Measurements from ENCODE around the gene SGPL1.
A peak's percentile ranks its signal among the peaks of the same experiment; 100 is the strongest.

SGPL1 gene

DNA sequence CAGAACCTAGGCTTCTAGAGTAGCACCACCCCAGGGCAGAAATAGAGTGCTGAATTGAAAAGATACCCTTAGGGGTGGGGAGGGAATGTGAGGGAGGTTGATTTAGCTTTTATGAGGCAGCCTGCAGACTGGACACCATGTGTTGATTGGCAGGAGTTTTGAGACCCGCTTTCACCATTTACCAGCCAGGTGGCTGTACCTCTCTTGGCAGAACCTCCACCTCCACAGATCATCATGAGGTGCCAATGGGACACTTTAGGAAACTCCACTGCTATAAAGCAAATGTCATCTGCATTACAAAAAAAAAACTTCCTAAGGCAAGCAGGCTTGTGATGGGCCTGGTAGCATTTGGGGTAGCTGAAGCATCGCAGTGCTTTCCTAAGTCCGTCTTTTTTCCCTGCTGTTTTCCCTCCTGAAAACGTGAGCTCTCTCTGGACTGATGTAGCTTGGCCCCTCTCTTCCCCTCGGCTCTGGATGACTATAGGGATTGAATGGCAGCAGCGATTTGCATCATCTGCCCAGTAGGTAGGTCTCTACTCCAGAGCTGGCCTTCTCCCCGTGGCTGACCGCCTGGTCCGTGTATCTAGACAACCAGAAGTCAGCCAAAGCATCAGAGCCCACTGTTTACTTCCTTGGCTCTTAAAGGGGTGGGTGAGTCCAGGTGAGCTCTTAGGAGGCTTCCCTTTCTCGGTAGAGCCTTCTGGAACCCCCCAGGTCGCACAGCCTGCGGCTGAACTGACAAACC, 71.3 kb downstream of the SGPL1 start:
- DNase-seq, result no peak

GRCh38 chr10:70887804-70888800, 72.4 kb downstream of the SGPL1 start, which contains the start of gene PCBD1:
Gene PCBD1 (minus strand): TSS chr10:70888565. CDS start chr10:70888533, 32 bp downstream.
- DNase-seq, result peak; percentile 72

DNA sequence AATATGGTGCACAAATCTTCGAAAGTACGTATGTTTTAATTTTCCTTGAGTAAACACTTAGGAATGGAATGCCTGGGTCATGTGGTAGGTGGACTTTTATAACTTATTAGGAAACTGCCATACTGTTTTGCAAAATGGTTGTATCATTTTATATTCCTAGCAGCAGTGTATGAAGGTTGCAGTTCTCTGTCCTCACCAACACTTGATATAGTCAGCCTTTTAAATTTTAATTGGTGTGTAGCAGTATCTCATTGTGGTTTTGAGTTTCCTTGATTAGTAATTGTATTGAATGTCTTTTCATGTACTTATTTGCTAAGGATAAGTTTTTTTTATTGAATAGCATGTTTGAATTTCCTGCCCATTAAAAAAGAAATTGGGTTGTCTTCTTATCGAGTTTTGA, 73.5 kb downstream of the SGPL1 start:
- no peak for DNase-seq

DNA sequence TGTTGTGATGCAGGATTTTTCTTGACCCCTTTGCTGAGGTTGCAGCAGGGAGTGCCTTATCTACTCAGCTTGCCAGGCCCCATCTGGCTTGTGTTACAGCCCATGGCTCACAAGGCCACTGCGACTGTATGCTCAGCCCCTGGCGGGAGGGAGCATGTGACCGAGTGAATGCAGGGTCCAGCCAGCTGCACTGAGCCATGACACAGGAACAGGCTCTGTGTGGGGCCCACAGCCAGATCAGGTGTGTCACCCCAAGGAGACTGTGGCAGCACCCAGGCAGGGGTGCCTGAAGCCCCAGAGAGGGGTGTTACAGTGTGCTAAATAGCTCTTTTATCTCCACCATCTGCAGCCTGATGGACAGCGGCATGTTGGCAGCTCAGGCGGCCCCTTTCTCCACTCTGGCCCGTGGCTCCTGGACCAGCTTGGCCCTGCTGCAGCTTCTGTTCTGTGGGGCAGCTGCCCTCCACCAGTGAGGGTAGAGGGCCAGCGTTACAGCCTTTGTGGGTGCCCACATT, 75.2 kb downstream of the SGPL1 start:
- no peak for DNase-seq

DNA sequence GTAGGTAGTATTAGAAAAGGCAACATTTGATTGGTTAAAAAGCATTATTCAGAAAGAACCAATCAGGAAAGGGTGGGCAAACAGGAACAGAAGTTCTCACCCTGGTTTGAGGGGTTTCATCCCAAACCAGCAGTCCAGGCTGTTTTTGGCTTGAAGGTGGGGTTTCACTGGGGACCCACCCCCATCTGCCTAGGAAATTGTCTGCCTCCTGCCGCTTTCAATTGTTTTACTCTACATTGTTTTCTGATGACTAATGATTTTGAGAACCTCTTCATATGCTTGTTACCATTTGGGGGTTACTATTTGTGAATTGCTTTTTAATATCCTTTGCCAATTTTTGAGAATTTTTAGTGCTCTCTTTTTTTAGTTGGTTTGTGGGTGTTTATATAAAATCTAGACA, 75.9 kb downstream of the SGPL1 start:
- DNase-seq, result no peak

GRCh38 chr10:70892631-70893030, 76.9 kb downstream of the SGPL1 start:
- DNase-seq, result no peak

DNA sequence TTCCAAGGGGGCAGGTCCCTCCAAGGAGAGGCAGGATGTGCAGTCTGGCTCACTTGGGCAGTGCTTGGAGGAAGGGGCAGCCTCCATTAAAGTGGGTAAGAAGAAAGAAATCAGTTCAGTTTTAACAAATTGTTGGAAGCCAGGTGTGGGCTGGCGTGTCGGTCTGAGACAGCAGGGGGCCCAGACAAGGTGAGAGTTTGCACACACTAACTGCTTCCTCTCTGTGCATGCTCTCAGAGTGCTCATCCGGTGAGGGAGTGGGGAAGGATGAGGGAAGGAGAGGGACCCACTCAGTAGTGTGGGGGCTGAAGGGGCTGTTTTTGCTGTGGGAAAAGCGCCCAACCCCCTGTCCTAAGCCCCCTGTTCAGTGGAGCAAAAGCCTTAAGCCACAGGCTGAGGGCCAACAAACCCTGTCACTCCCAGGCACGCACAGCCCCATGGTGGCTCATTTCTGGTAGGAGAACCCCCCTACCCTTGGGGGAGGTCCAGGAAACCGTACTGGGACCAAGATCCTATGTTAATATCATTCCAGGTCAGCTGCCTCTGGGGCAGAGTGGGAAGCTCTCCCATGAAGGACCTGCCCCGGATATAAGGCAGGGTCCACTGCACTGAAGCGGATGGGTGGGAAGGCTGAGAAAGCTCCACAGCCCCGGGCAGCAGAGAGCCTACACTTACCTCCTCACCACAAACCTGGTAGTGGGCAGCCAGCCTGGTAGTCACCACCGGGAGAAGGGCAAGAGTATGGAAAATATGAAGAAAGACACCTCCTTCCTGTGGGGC, 77.7 kb downstream of the SGPL1 start:
- DNase-seq, result no peak

- DNase-seq, result no peak
Measured at GRCh38 chr10:70894416-70894815, 78.7 kb downstream of the SGPL1 start.

DNA sequence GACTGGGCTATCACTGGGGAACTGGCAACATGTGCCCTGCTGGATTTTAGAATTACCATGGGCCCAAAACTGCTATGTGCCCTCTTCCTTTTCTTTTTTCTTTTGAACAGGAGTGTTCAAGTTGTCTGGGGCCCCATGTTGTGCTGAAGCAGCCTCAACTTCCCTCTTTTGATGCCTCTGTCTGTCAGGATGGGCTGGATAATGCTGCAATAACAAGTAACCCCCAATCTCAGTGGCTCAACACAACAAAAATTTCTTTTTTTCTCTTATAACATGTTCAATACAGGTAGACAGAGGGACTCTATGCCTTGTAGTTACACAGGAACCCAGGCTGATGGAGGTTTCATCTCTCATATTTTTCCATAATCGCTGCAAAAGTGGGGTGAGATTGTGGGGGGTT, 80.8 kb downstream of the SGPL1 start:
- DNase-seq, result no peak

- no peak for DNase-seq
Measured at GRCh38 chr10:70898687-70899086, 82.9 kb downstream of the SGPL1 start.

DNA sequence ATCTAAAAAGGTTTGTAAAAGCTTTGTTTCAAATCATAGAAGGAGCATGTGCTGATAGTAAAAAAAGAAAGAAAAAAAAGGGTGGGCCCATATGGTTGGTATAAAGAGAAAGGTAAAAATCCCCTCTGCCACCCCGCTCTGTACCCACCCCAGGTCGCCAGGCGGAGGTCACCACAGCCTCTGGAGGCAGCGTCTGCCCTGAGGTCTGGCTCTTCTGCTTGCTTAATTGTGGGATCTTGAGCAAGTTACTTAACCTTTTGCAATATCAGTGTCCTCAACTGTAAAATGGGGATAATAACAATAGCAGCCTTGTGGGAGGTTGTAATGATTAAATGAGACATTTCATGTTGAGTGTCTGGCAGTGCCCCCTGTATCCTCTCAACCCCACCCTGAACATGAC, 83.3 kb downstream of the SGPL1 start:
- no peak for DNase-seq

DNA sequence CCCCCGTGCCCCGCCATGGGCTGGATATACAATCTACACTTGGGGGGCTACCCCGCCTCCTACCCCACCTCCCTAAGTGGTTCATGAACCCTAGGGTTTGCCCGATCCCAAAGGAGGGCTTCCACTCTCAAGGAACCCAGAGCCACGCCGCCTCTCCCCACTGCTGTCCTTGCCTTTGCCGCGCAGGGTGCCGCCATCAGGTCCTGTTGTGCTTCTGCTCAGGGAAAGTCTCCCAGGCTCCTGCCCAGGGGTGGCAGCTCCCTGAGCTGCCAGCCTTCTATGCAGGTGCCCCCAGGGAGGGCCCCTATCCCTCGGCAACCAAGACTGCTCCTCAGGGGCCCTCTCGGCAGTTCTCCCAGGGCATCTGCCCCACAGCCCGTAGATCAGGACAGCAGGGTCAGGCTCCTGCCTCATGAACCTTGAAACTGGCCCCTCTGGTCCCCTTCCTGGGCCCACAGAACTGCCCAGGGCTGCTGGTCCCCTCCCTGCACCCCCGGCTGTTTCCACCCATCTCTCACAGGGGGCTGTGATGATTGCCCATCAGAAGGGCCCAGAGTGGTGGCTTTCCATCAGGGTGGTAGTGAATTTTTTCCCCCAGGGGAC, 85.6 kb downstream of the SGPL1 start:
- DNase-seq, result no peak

DNA sequence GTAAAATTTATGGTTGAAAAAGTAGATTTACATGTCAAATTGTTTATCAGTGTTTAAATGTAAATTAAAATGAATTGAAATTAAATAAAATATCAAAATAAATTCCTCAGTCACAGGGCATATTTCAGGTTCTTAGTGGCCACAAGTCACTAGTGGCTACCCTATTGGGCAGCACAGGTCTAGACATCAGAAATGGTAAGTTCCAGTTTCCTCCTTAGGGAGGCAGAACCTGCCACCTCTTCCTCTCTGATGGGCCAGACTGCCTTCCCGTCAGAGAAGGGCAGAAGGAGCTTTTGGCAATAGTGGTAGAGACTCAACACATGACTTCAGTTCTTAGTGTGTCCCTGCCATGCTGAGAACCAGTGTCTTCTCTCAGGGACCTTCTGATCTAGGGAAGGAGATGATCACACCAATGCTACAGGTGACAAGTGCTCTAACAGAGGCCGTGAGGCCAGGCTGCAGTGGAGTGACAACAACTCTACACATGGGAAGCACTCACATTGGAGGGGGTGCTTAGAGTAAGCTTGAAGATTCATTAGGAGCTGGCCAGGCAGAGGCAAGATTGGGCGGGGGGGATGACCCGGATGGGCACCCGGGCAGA, 87.0 kb downstream of the SGPL1 start:
- no peak for DNase-seq

DNA sequence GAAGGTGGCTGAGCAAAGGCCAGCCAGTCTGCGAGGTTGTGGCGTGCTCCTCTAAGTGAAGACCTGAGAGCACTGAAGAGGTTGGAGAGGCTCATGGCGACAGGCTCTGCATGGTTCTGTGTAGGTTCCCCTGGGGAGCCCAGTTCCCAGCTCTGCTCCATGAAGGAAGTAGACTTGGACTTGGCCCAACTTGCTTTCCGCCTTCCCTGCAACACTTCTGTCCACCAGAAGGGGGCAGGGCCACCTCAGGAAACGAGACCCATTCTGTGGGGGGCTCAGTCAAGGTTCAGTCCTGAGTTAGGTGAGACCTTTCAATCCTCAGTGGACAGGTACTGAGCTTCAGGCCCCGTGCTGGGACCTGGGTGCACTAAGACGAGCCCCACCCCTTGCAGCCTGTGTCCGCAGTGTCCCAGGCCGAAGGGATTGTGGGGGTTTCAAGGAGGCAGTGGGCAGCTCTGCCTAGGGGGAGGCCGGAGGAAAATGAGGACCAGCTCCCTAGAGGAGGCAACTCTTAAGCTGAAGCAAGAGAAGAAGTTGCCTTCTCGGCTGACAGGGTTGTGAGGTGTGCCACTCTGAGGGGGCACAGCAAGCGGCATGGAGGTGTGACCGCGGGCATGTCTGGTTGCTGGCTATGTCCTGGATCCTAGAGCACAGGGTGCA, 87.6 kb downstream of the SGPL1 start:
- peak; percentile 27 for DNase-seq

- no peak for DNase-seq
Measured at GRCh38 chr10:70905071-70906021, 89.6 kb downstream of the SGPL1 start.

DNA sequence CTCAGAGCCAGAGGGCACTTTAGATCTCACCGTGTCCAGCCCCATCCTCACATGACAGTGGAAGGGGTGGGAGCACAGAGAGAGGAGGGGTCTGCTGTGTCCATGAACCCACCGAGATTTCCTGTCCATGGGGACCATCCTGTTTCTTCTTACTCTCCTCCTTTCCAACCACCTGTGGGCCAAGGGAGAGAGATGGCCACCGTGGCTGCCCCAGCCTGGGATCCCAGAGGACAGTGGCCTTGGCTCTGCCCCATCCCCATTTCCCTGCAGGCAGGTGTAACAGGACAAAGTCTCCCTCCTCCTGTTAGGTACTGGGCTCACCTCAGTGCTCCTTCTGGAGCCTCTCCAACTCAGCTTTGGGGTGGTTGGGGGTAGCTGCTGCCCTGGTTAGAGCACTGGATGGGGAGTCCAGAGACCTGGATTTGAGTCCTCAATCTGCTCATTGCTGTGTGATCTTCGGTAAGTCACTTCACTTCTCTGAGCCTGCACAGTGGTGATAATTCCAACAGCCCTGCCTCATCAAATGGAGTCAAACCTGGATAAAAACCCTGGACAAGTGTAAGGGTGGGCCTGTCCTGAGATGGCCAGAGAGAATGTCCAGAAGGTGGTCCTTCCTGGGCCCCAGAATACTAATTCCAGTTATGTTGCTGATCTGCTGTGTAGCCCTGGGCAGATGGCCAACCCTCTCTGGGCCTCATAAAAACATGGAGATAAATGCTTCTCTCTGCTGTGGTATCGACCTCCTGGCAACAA, 90.5 kb downstream of the SGPL1 start:
- DNase-seq, result no peak

- no peak for DNase-seq
Measured at GRCh38 chr10:70906953-70907636, 91.3 kb downstream of the SGPL1 start.

DNA sequence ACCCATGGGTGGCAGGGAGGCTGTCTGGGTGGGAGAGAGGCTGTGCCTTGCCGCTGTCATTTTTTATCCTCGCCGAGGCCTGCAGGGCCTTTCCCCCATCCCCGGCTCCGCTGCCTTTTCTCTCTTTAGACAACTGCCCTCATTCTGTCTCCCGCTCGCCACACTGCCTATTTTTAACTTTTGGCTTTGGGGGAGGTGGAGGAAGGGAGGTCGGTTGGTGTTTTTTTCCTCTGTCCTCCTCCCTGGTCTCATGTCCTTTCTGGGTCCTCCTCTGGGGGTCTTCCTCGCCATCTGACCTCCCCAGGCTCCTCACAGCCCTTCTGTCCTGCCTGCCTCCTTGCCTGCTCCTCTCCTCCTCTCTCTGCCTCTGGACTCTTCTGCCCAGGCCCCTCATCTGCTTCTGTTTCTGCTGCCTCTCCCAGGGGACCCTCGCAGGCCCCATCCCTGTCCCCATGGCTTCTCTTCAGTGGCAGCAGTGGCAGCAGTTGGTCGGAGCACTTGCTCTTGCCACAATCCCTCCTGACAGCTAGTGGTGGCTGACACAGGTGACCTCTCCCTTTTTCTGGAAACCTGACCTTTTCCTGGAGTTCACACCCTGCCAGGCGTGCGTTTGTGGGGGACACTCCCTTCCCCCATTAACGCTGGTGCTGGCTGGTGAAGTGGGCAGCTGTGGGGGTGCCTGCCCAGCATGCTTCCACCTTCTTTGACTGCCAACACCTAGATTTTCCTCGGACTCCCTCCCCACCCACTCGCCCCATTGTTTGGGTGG, 92.1 kb downstream of the SGPL1 start:
- DNase-seq, result no peak

Data from CD4-positive, alpha-beta T cell treated with Interleukin-17A for 1 hour (primary cell).